ENCODE measurements around the gene QRFPR. TPM values are rescaled to one million over a fixed set of nuclear protein-coding genes. Genes with fewer than 3 reads are reported as not detected.

Gene QRFPR
- total RNA-seq, 1 donor from 2014 or later: 0.89 TPM

DNA sequence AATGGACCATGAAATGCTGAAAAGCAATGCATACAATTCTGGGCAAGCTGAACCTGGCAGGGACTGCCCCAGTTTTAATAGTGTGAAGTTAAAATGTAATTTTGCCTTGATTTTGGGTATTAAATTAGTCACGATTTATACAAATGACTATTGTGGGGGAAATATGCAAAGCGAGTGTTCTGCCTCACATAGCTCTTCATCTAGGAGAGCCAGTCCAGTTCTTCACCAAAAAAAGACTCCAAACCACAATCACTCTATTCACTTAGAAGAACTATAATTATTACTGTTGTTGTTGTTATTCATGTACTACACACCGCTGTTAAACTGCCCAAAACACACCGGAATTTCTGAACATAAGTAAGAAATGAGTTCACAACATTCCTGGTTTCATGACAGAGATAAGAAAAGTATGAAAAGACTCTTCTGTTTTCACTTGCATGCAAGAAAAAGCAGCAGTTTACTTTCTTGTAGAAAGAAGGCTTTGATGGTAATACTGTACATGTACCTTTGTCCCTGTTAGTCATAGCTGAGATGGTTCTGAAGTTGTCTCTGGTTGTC lies 101.9 kb downstream of the QRFPR start:
- ATAC-seq: no peak
- intact Hi-C loops (cut with DNase I): no loop called here
- no peak for DNase-seq (ENCODE audit: missing footprints)

Other genes with a start within 250 kb of the QRFPR start
- gene TNIP3, start 216.7 kb downstream of the QRFPR start, total RNA-seq: not detected

Data from Right ventricle myocardium inferior (tissue), 1 donor.